Loucy (cell line): ENCODE data around the gene COG3.

Experiments used
- H2AFZ ChIP-seq: fragments of 200-600 bp; sonication (generic); 2 replicates; pipeline ENCODE4 v1.6.0; 2016; ENCODE audit warnings: antibody characterized with exemption, mild to moderate bottlenecking, low read length, moderate library complexity
- H3F3A ChIP-seq: fragments of 200-600 bp; 2 replicates; pipeline ENCODE4 v1.6.0; 2016; ENCODE audit warnings: antibody characterized with exemption, low read depth, mild to moderate bottlenecking
- H3K27me3 ChIP-seq: fragments of 200-600 bp; sonication (generic); 2 replicates; pipeline ENCODE4 v1.6.1; 2014; ENCODE audit warnings: low read length, mild to moderate bottlenecking; ENCODE audit not compliant: insufficient read depth, poor library complexity, severe bottlenecking
- H3K36me3 ChIP-seq: fragments of 200-600 bp; sonication (generic); 2 replicates; pipeline ENCODE4 v1.6.1; 2016; ENCODE audit warnings: low read length; ENCODE audit not compliant: insufficient read depth
- H3K4me1 ChIP-seq: fragments of 200-600 bp; sonication (generic); 2 replicates; pipeline ENCODE4 v1.5.1; 2014; ENCODE audit warnings: low read length, mild to moderate bottlenecking; ENCODE audit not compliant: insufficient read depth, poor library complexity, severe bottlenecking
- H3K4me2 ChIP-seq: fragments of 200-600 bp; sonication (generic); 2 replicates; pipeline ENCODE4 v1.6.0; 2014; ENCODE audit warnings: antibody characterized with exemption, low read length, low read depth, mild to moderate bottlenecking; ENCODE audit not compliant: poor library complexity, severe bottlenecking
- H3K4me3 ChIP-seq: fragments of 200-600 bp; sonication (generic); 2 replicates; pipeline ENCODE4 v1.5.1; 2014; ENCODE audit warnings: low read length, mild to moderate bottlenecking, mixed read lengths; ENCODE audit not compliant: poor library complexity, severe bottlenecking
- H3K79me2 ChIP-seq: fragments of 200-600 bp; sonication (generic); 2 replicates; pipeline ENCODE4 v1.6.1; 2014; ENCODE audit warnings: low read length; ENCODE audit not compliant: insufficient read depth
- H3K9ac ChIP-seq: fragments of 200-600 bp; sonication (generic); 2 replicates; pipeline ENCODE4 v1.6.0; 2014; ENCODE audit warnings: mild to moderate bottlenecking, low read depth, low read length, moderate library complexity; ENCODE audit not compliant: poor library complexity, severe bottlenecking
- H3K9me2 ChIP-seq: fragments of 200-600 bp; sonication (generic); replicated peaks from 2 replicates; pipeline ENCODE4 v1.6.1; 2016; ENCODE audit warnings: low read depth, low read length, mixed read lengths
- H3K9me3 ChIP-seq: fragments of 200-600 bp; sonication (generic); 2 replicates; pipeline ENCODE4 v1.6.1; 2014; ENCODE audit warnings: mild to moderate bottlenecking, antibody characterized with exemption, low read length, low read depth; ENCODE audit not compliant: insufficient read depth
- H4K20me1 ChIP-seq: fragments of 200-600 bp; sonication (generic); 2 replicates; pipeline ENCODE4 v1.6.0; 2014; ENCODE audit warnings: antibody characterized with exemption, low read length, mild to moderate bottlenecking; ENCODE audit not compliant: insufficient read depth, poor library complexity, severe bottlenecking
- CTCF ChIP-seq: fragments of 200-600 bp; sonication (generic); conservative IDR thresholded peaks from 2 replicates; pipeline ENCODE4 v1.5.1; 2014; ENCODE audit warnings: mild to moderate bottlenecking, antibody characterized with exemption, low read length
- EZH2phosphoT487 ChIP-seq: fragments of 200-600 bp; IDR thresholded peaks from 2 replicates; pipeline ENCODE4 v1.6.1; 2018; ENCODE audit warnings: antibody characterized with exemption, mild to moderate bottlenecking, moderate library complexity, borderline replicate concordance

Gene COG3

DNA sequence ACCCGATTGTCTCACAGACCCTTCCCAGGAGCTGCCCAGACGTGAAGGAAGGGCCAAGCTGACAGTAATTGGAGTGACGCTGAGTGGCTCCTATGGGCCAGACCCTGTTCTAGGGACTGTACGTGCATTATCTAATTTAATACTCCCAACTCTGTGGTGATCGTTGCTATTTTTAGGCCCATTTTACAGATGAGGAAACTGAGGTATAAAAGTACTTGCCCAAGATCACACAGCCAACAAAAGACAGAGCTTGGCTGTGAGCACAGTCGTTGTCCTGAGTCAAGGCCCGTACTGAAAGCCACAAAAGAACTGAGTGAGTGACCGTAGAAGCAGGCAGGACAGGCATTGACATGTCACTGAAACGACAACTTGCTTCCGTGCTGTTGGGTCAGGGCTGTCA is 76.1 kb downstream of the COG3 start:
- no peak overlapping the region for H3K9ac ChIP-seq
- H3K9me3 ChIP-seq, result no peaks in the 10 kb centered on the region
- TF ChIP-seq CTCF (no peak), EZH2phosphoT487 (no peak)
- no peaks in the 10 kb centered on the region for H3K27me3 ChIP-seq
- no peaks in the 10 kb centered on the region for H3K79me2 ChIP-seq
- no peaks in the 10 kb centered on the region for H3K4me1 ChIP-seq
- H4K20me1 ChIP-seq, result no peaks in the 10 kb centered on the region
- no peak overlapping the region for H3K4me2 ChIP-seq
- H3F3A ChIP-seq, result no peaks in the 10 kb centered on the region
- H3K9me2 ChIP-seq, result no peaks in the 10 kb centered on the region
- peaks cover 3% of the 10 kb centered on the region; the same call in 1 of the 2 replicates for H3K36me3 ChIP-seq
- no peak overlapping the region for H2AFZ ChIP-seq
- H3K4me3 ChIP-seq, result no peak overlapping the region

DNA sequence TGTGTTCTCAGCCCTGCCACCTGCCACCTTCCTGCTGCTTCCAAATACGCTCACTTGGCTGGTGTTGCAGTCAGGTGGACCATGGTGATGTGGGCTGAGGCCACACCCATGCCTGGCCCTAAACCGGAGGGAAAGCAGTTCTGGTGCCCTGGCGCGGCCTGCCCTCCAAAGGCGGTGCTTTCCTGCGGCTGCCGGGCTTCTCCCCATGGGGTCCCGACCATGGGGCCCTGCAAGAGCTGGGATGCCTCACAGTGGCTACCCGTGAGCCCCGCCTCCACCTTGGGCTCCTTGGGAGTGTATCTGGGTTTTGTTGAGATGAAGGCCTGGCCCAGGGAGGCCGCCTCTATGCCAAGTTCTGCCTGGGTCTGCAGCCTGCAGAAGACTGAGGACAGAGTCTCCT is 77.1 kb downstream of the COG3 start:
- no peak overlapping the region for H3K4me3 ChIP-seq
- no peaks in the 10 kb centered on the region for H3K79me2 ChIP-seq
- no peaks in the 10 kb centered on the region for H3K36me3 ChIP-seq
- no peaks in the 10 kb centered on the region for H3K4me1 ChIP-seq
- TF ChIP-seq EZH2phosphoT487 (no peak), CTCF (no peak)
- no peaks in the 10 kb centered on the region for H4K20me1 ChIP-seq
- H3K27me3 ChIP-seq, result no peaks in the 10 kb centered on the region
- H3F3A ChIP-seq, result no peaks in the 10 kb centered on the region
- no peak overlapping the region for H3K4me2 ChIP-seq
- H2AFZ ChIP-seq, result no peak overlapping the region
- no peaks in the 10 kb centered on the region for H3K9me2 ChIP-seq
- no peaks in the 10 kb centered on the region for H3K9me3 ChIP-seq
- H3K9ac ChIP-seq, result no peak overlapping the region

- no peak overlapping the region for H3K4me3 ChIP-seq
- H3K4me1 ChIP-seq, result no peaks in the 10 kb centered on the region
- H2AFZ ChIP-seq, result no peak overlapping the region
- H3K4me2 ChIP-seq, result no peak overlapping the region
- H3K79me2 ChIP-seq, result no peaks in the 10 kb centered on the region
- H3K36me3 ChIP-seq, result no peaks in the 10 kb centered on the region
- no peaks in the 10 kb centered on the region for H3F3A ChIP-seq
- no peaks in the 10 kb centered on the region for H3K9me3 ChIP-seq
- no peaks in the 10 kb centered on the region for H3K9me2 ChIP-seq
- no peak overlapping the region for H3K9ac ChIP-seq
- H3K27me3 ChIP-seq, result no peaks in the 10 kb centered on the region
- H4K20me1 ChIP-seq, result no peaks in the 10 kb centered on the region
- TF ChIP-seq EZH2phosphoT487 (no peak), CTCF (no peak)
Observed at GRCh38 chr13:45542391-45542790, 77.7 kb downstream of the COG3 start.
